ENCODE results near the gene IL10.
A peak's percentile ranks its signal among the peaks of the same experiment; 100 is the strongest.

DNA sequence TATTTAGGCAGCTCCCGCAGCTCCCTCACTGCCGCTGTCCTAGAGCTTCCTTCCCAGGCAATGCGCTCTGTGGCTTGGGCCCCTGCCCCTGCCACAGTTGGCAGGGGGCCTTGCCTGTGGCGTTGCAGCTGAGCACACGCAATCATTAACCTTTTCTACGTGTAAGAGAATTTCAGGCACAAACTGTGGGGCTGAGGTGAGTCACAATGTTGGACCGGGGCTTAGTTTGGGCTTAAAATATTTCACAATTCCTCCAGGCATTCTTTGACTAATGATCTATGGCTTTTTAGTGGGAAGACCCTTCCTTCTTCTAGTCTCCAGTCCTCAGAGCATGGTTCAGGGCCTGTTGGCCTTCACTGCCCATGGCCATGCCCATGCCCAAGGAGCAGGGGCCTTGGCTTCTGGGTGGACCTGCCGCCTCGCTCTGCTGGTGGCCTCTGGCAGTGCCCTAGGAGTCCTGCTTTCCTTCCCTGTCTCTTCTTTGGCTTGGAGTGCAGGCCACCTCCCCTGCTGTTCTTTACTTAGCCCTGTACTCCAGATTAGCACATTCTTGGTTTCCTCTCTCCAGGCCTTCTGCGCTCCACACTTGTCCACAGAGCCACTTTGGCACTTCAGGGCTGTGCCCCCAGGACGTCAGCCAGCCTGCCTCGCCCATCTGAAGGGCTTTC lies 48.4 kb downstream of the IL10 start:
- TF ChIP-seq, protein P1, sequence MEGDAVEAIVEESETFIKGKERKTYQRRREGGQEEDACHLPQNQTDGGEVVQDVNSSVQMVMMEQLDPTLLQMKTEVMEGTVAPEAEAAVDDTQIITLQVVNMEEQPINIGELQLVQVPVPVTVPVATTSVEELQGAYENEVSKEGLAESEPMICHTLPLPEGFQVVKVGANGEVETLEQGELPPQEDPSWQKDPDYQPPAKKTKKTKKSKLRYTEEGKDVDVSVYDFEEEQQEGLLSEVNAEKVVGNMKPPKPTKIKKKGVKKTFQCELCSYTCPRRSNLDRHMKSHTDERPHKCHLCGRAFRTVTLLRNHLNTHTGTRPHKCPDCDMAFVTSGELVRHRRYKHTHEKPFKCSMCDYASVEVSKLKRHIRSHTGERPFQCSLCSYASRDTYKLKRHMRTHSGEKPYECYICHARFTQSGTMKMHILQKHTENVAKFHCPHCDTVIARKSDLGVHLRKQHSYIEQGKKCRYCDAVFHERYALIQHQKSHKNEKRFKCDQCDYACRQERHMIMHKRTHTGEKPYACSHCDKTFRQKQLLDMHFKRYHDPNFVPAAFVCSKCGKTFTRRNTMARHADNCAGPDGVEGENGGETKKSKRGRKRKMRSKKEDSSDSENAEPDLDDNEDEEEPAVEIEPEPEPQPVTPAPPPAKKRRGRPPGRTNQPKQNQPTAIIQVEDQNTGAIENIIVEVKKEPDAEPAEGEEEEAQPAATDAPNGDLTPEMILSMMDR (IDR thresholded peaks at IDR 0.05), result peak in 1 of 3 experiments; percentile 9
- no peak for TF ChIP-seq POLR2A (IDR thresholded peaks at IDR 0.05)

All from vagina (tissue), 2 donors.